Hepatocyte (in vitro differentiated cells): ENCODE data around the gene CYTH2. TPM values are rescaled to one million over a fixed set of nuclear protein-coding genes. Genes with fewer than 3 reads are reported as not detected.
A peak's percentile ranks its signal among the peaks of the same experiment; 100 is the strongest.

Experiments
- DNase-seq: peaks from one replicate; pipeline ENCODE4 v3.0.0-alpha.2; 2016; ENCODE audit warnings: low spot score
- H2AFZ ChIP-seq: fragments of 200-600 bp; sonication (generic); 2 replicates; pipeline ENCODE4 v1.6.0; 2016; ENCODE audit warnings: antibody characterized with exemption, mild to moderate bottlenecking
- H3K27ac ChIP-seq: fragments of 200-600 bp; sonication (generic); 2 replicates; pipeline ENCODE4 v1.5.1; 2016; ENCODE audit warnings: mild to moderate bottlenecking
- H3K27me3 ChIP-seq: fragments of 200-600 bp; sonication (generic); 2 replicates; pipeline ENCODE4 v1.6.1; 2016
- H3K36me3 ChIP-seq: fragments of 200-600 bp; sonication (generic); replicated peaks from 2 replicates; pipeline ENCODE4 v1.5.1; 2016; ENCODE audit warnings: low read depth; ENCODE audit not compliant: insufficient read depth
- H3K4me1 ChIP-seq: fragments of 200-600 bp; sonication (generic); 2 replicates; pipeline ENCODE4 v1.5.1; 2016; ENCODE audit warnings: mild to moderate bottlenecking, moderate library complexity; ENCODE audit not compliant: insufficient read depth
- H3K4me2 ChIP-seq: fragments of 200-600 bp; sonication (generic); 2 replicates; pipeline ENCODE4 v1.6.0; 2016
- H3K4me3 ChIP-seq: fragments of 200-600 bp; sonication (generic); 2 replicates; pipeline ENCODE4 v1.5.1; 2016; ENCODE audit warnings: mild to moderate bottlenecking
- H3K79me2 ChIP-seq: fragments of 200-600 bp; sonication (generic); 2 replicates; pipeline ENCODE4 v1.6.0; 2017; ENCODE audit warnings: mild to moderate bottlenecking
- H3K9me2 ChIP-seq: fragments of 200-600 bp; sonication (generic); replicated peaks from 2 replicates; pipeline ENCODE4 v1.6.0; 2017; ENCODE audit warnings: mild to moderate bottlenecking; ENCODE audit not compliant: insufficient read depth
- H3K9me3 ChIP-seq: fragments of 200-600 bp; sonication (generic); 2 replicates; pipeline ENCODE4 v1.5.1; 2016; ENCODE audit warnings: low read depth, mild to moderate bottlenecking
- H4K20me1 ChIP-seq: fragments of 200-600 bp; sonication (generic); 2 replicates; pipeline ENCODE4 v1.6.0; 2016; ENCODE audit warnings: mild to moderate bottlenecking; ENCODE audit not compliant: insufficient read depth, poor library complexity, severe bottlenecking
- EZH2 ChIP-seq: fragments of 200-600 bp; sonication (generic); IDR thresholded peaks from 2 replicates; pipeline ENCODE4 v1.6.1; 2016; ENCODE audit warnings: antibody characterized with exemption, mild to moderate bottlenecking, borderline replicate concordance
- EZH2phosphoT487 ChIP-seq: fragments of 200-600 bp; sonication (generic); IDR thresholded peaks from one replicate; pipeline ENCODE4 v1.6.1; 2018; ENCODE audit warnings: antibody characterized with exemption, mild to moderate bottlenecking, low read depth, moderate library complexity; ENCODE audit not compliant: unreplicated experiment, severe bottlenecking
- WGBS: methylation state at CpG from one replicate; pipeline ENCODE4 v1.1.6; 2016; ENCODE audit warnings: low lambda C conversion rate; ENCODE audit errors: missing lambda C conversion rate; 5-methylcytosine and 5-hydroxymethylcytosine counted together
- polyA plus RNA-seq: library from polyadenylated mRNA; unstranded; fragments of >200 nt; fragmentation: Nextera tagmentation; extraction: Ambion mirVana; gene quantifications from 2 replicates; pipeline ENCODE4 v1.2.1, GENCODE V29; 2016
- total RNA-seq: library from RNA; depleted of rRNA; stranded (reverse); fragments of >200 nt; gene quantifications from 2 replicates; pipeline ENCODE4 v1.2.3, GENCODE V29; 2014
- TF ChIP-seq, protein P1 (sequence below): fragments of 200-600 bp; sonication (generic); IDR thresholded peaks from 2 replicates; pipeline ENCODE4 v1.5.1; 2016; ENCODE audit warnings: antibody characterized with exemption, mild to moderate bottlenecking; ENCODE audit not compliant: poor library complexity

The CYTH2 gene
- total and polyA plus RNA-seq, 2 experiments from 2014 or later, result 63.1 to 80.1 TPM

DNA sequence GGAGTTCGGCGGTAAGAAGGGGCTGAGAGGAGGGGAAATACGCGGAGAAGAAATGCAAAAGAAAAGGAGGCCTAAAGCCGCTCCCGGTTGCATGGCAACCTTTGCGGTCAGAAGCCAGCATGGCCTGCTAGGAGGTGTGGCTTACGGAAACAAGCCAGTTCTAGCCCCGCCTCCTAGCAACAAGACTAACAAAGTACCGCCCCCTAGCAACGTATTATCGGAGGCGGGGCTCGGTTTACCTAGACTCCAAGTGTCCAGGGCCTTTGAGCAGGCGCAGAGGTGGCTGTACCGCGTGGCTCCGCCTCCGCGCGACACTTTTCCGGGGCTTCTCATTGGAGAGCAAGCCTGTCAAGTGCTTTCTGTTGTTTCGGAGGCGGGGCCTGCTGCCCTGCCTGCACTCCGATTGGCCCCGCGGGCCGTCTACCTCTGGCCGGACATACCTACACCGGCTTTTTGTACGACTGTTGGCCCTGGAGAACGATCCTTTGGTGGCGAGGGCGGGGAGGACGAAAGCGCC lies 339 bp upstream of the CYTH2 start:
- TF ChIP-seq, protein P1, sequence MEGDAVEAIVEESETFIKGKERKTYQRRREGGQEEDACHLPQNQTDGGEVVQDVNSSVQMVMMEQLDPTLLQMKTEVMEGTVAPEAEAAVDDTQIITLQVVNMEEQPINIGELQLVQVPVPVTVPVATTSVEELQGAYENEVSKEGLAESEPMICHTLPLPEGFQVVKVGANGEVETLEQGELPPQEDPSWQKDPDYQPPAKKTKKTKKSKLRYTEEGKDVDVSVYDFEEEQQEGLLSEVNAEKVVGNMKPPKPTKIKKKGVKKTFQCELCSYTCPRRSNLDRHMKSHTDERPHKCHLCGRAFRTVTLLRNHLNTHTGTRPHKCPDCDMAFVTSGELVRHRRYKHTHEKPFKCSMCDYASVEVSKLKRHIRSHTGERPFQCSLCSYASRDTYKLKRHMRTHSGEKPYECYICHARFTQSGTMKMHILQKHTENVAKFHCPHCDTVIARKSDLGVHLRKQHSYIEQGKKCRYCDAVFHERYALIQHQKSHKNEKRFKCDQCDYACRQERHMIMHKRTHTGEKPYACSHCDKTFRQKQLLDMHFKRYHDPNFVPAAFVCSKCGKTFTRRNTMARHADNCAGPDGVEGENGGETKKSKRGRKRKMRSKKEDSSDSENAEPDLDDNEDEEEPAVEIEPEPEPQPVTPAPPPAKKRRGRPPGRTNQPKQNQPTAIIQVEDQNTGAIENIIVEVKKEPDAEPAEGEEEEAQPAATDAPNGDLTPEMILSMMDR, result no peak
- H3K9me2 ChIP-seq, result no peaks in the 10 kb centered on the region
- H3K36me3 ChIP-seq, result no peaks in the 10 kb centered on the region
- no peaks in the 10 kb centered on the region for H3K9me3 ChIP-seq
- WGBS, result under 1% methylated on average over 36 of the region's 36 CpGs
- peak; percentile 100 for DNase-seq
- peaks cover 35% of the 10 kb centered on the region for H4K20me1 ChIP-seq
- H3K79me2 ChIP-seq, result peaks cover 24% of the 10 kb centered on the region
- peak overlapping the region; percentile 8 for H2AFZ ChIP-seq
- H3K27ac ChIP-seq, result peak overlapping the region; percentile 96
- H3K4me2 ChIP-seq, result peak overlapping the region; percentile 66
- H3K27me3 ChIP-seq, result no peaks in the 10 kb centered on the region
- H3K4me1 ChIP-seq, result peaks cover 11% of the 10 kb centered on the region
- no peak overlapping the region for H3K4me3 ChIP-seq

DNA sequence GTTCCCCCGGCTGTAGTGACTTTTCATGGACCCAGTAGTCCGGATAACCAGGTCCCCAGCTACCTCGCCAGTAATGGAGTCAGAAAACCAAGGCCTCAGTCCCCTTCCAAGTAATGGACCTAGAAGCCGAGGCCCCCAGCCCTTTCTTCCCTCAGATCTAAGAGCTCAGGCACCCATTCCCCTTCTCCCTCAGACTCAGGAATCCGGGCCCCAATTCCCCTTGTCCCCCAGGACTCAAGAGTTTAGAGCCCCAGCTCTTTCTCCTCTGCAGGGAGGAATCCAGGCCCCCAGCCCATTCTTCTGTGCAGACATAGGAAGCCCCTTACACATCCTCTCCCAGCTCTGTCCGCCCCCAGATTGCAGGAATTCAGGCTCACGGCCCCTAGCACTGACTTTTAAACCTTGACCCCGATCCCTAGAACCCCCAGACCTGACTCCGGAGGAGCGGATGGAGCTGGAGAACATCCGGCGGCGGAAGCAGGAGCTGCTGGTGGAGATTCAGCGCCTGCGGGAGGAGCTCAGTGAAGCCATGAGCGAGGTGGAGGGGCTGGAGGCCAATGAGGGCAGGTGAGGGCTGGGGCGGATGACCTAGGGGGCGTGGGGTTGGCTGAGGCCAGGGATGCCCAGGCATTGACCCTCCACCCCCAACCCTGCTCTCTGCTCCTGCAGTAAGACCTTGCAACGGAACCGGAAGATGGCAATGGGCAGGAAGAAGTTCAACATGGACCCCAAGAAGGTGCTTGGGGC lies 938 bp downstream of the CYTH2 start:
- H3K36me3 ChIP-seq, result no peaks in the 10 kb centered on the region
- H3K9me2 ChIP-seq, result no peaks in the 10 kb centered on the region
- peak overlapping the region; percentile 96 for H3K27ac ChIP-seq
- DNase-seq, result no peak
- 63% methylated on average over 20 of the region's 20 CpGs for WGBS
- peaks cover 11% of the 10 kb centered on the region for H3K4me1 ChIP-seq
- peaks cover 24% of the 10 kb centered on the region for H3K79me2 ChIP-seq
- no peaks in the 10 kb centered on the region for H3K9me3 ChIP-seq
- H3K4me3 ChIP-seq, result peak overlapping the region; percentile 33
- H3K4me2 ChIP-seq, result peak overlapping the region; percentile 95
- peaks cover 37% of the 10 kb centered on the region for H4K20me1 ChIP-seq
- no peak overlapping the region for H2AFZ ChIP-seq
- TF ChIP-seq EZH2phosphoT487, result no peak
- H3K27me3 ChIP-seq, result no peaks in the 10 kb centered on the region

DNA sequence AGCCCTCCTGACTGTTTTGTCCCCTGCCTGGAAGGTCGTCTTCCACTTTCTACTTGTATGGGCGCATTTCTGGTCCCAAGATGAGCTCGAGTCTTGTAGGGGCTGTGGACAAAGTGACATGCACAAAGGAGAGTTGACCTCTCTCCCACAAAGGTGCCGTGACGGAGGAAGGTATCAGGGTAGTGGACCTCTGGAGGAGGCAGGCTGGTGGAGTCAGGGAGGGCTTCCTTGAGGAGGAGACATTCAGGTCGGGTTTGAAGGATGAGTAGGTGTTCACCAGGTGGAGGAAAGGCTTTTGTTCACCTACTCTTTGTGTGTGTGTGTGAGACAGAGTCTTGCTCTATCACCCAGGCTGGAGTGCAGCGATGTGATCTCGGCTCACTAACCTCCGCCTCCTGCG lies 1.7 kb downstream of the CYTH2 start:
- H3K36me3 ChIP-seq, result no peaks in the 10 kb centered on the region
- peaks cover 11% of the 10 kb centered on the region for H3K4me1 ChIP-seq
- 95% methylated on average over 10 of the region's 10 CpGs for WGBS
- H3K9me2 ChIP-seq, result no peaks in the 10 kb centered on the region
- H3K79me2 ChIP-seq, result peaks cover 24% of the 10 kb centered on the region
- no peaks in the 10 kb centered on the region for H3K9me3 ChIP-seq
- no peak overlapping the region for H3K4me3 ChIP-seq
- no peak overlapping the region for H2AFZ ChIP-seq
- TF ChIP-seq EZH2phosphoT487, result no peak
- TF ChIP-seq EZH2, result no peak
- TF ChIP-seq, protein P1, result no peak
- no peak for DNase-seq
- no peak overlapping the region for H3K27ac ChIP-seq
- H3K4me2 ChIP-seq, result peak overlapping the region; percentile 95
- no peaks in the 10 kb centered on the region for H3K27me3 ChIP-seq
- peaks cover 37% of the 10 kb centered on the region for H4K20me1 ChIP-seq

DNA sequence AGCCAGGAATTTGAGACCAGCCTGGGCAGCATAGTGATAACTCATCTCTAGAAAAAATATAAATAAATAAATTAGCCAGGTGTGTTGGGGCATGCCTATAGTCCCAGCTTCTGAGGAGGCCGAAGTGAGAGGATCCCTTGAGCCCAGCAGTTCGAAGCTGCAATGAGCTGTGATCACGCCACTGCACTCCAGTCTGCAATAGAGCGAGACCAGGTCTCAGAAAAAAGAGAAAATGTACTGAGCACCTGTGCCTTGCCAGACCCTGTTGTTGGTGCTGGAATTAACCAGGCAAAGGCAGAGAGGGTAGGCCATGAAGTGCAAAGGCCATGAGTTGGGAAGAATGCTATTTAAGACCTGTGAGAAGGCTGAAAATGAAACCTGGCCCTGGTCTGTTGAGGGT lies 2.7 kb downstream of the CYTH2 start:
- H3K36me3 ChIP-seq, result no peaks in the 10 kb centered on the region
- no peak for TF ChIP-seq EZH2
- no peak overlapping the region for H3K27ac ChIP-seq
- peaks cover 37% of the 10 kb centered on the region for H4K20me1 ChIP-seq
- H3K27me3 ChIP-seq, result no peaks in the 10 kb centered on the region
- WGBS, result 99% methylated on average over 4 of the region's 4 CpGs
- peaks cover 24% of the 10 kb centered on the region for H3K79me2 ChIP-seq
- H3K9me2 ChIP-seq, result no peaks in the 10 kb centered on the region
- no peak overlapping the region for H2AFZ ChIP-seq
- no peak overlapping the region for H3K4me2 ChIP-seq
- H3K4me3 ChIP-seq, result no peak overlapping the region
- no peaks in the 10 kb centered on the region for H3K9me3 ChIP-seq
- no peak for DNase-seq
- H3K4me1 ChIP-seq, result peaks cover 11% of the 10 kb centered on the region
